Breast epithelium (tissue), 3 donors: ENCODE measurements around the gene GUK1.

Experiments
- CTCF ChIP-seq, 3 donors: fragments of 450-650 bp; IDR thresholded peaks; one replicate each; pipeline ENCODE4 v1.5.1; 2016 to 2017; ENCODE audit warnings: antibody characterized with exemption in 3 of 3, mild to moderate bottlenecking in 3 of 3, moderate library complexity in 3 of 3
- POLR2A ChIP-seq: fragments of 450-650 bp; IDR thresholded peaks from one replicate; pipeline ENCODE4 v1.6.1; 2016; ENCODE audit warnings: antibody characterized with exemption, mild to moderate bottlenecking, moderate library complexity
- POLR2AphosphoS5 ChIP-seq, 3 donors: sonication (generic); formaldehyde crosslinking; IDR thresholded peaks; one replicate each; pipeline ENCODE4 v1.6.1; 2017; ENCODE audit warnings: antibody characterized with exemption in 3 of 3

GRCh38 chr1:228184152-228184551, 44.1 kb downstream of the GUK1 start:
- TF ChIP-seq POLR2A, result no peak
- no peak for TF ChIP-seq CTCF (IDR thresholded peaks at IDR 0.05)
- no peak for TF ChIP-seq POLR2AphosphoS5 (IDR thresholded peaks at IDR 0.05)
